Omental fat pad (tissue), 4 donors: ENCODE data around the gene RNASE8. TPM values are rescaled to one million over a fixed set of nuclear protein-coding genes. Genes with fewer than 3 reads are reported as not detected.

ENCODE experiments used
- ATAC-seq: fragments of 150-250 bp; one replicate; pipeline ENCODE4 v1.9.1; 2016; ENCODE audit warnings: mild to moderate bottlenecking, moderate library complexity; ENCODE audit not compliant: low FRiP score
- DNase-seq: peaks from one replicate; pipeline ENCODE4 v3.0.0-alpha.2; 2019; ENCODE audit warnings: low spot score
- total RNA-seq, 4 donors: library from RNA; depleted of rRNA; stranded (reverse); fragments of >200 nt; gene quantifications; one replicate each; pipeline ENCODE4 v1.1.0, GENCODE V29; 2016
- TF ChIP-seq, protein P1 (sequence below), 3 donors: fragments of 450-650 bp; IDR thresholded peaks; one replicate each; pipeline ENCODE4 v1.5.1; 2016 to 2017; ENCODE audit warnings: antibody characterized with exemption in 3 of 3, mild to moderate bottlenecking in 3 of 3, moderate library complexity in 2 of 3

RNASE8 gene
- total RNA-seq, 4 donors from 2014 or later: not detected

DNA sequence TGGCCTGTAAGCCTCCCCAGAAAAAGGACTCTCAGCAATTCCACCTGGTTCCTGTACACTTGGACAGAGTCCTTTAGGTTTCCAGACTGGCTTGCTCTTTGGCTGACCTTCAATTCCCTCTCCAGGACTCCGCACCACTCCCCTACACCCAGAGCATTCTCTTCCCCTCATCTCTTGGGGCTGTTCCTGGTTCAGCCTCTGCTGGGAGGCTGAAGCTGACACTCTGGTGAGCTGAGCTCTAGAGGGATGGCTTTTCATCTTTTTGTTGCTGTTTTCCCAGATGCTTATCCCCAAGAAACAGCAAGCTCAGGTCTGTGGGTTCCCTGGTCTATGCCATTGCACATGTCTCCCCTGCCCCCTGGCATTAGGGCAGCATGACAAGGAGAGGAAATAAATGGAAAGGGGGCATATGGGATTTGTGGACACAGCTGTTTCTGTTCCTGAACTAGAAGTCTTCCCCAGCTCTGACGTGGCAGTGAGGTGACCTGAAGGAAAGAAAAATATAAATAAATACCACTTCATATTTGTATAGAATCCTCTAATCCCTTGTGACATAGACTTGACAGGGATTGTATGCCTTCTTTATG, 14.1 kb upstream of the RNASE8 start:
- ATAC-seq: no peak
- TF ChIP-seq, protein P1, sequence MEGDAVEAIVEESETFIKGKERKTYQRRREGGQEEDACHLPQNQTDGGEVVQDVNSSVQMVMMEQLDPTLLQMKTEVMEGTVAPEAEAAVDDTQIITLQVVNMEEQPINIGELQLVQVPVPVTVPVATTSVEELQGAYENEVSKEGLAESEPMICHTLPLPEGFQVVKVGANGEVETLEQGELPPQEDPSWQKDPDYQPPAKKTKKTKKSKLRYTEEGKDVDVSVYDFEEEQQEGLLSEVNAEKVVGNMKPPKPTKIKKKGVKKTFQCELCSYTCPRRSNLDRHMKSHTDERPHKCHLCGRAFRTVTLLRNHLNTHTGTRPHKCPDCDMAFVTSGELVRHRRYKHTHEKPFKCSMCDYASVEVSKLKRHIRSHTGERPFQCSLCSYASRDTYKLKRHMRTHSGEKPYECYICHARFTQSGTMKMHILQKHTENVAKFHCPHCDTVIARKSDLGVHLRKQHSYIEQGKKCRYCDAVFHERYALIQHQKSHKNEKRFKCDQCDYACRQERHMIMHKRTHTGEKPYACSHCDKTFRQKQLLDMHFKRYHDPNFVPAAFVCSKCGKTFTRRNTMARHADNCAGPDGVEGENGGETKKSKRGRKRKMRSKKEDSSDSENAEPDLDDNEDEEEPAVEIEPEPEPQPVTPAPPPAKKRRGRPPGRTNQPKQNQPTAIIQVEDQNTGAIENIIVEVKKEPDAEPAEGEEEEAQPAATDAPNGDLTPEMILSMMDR (IDR thresholded peaks at IDR 0.05): no peak
- no peak for DNase-seq

DNA sequence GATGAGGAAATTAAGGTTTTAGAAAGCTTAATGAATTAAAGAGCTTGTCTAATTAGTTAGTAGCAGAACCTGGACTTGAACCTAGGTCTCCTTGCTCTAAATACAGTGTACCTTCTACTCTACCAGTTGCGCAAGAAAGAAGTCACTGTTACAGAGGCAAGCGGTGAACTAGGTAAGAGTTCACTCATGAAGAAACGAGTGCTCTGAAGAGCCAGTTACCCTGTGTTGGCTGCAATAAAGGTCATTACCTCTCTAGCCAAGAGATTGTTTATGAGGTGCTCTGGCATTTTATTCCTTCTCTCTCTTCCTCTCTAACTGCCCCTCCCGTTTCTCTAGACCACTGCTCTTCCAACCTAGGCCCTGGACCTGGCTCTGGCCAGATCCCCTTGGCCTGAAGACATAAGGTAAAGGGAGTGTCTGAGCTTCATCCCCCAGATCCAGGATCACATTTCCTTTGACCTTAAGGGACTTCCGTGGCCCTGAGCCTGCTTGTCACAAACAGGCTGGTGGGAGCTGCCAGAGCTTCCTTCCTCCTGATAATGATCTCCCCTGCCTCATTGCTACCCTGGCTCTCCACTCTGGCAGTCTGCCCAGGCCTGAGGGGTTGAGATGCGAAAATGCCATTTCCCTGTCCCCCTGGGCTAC, 13.5 kb upstream of the RNASE8 start:
- ATAC-seq: no peak

DNA sequence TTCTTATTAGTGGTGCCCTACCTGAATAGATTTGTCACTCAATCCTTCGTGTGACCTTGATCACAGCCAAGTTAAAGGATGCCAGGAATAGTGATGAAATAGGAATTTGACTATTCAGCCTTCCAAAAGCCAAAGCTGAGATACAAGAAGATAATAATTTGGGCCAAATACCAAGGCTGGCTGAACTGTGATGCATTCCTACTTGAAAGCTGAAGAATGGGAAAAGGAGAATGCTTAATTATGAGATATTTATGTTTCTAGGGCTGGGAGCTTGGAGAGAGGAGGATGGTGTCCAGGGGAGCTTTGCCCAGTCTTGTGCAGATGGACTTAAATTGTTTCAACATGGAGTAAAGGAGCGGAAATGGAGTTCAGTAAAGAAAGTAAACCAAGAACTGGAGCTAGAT, 10.2 kb upstream of the RNASE8 start:
- TF ChIP-seq, protein P1 (IDR thresholded peaks at IDR 0.05): no peak
- ATAC-seq (no peak), DNase-seq (no peak)

More for the DNA sequence above, 13.5 kb upstream of the RNASE8 start:
- TF ChIP-seq, protein P1 (IDR thresholded peaks at IDR 0.05): no peak
- DNase-seq: no peak

DNA sequence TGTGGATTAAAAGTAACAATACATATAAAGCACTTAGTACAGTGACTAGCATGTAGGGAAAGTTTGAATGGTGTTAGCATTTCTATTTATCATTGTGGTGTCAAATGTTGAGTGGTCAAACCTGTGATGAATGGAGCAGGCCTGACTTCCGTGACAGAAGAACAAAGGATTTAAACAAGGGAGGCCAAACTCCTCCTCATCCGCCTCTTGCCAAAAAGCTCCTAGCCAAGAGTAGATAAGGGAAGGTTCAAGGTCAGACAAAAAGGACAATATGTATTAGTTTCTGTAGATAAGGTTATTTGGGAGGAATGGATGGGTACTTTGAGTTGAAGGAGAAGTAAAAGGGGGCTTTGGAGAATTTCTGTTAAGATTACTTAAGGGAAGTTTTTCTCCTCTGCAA, 9.0 kb upstream of the RNASE8 start:
- DNase-seq (no peak), ATAC-seq (no peak)
- TF ChIP-seq, protein P1 (IDR thresholded peaks at IDR 0.05): no peak

DNA sequence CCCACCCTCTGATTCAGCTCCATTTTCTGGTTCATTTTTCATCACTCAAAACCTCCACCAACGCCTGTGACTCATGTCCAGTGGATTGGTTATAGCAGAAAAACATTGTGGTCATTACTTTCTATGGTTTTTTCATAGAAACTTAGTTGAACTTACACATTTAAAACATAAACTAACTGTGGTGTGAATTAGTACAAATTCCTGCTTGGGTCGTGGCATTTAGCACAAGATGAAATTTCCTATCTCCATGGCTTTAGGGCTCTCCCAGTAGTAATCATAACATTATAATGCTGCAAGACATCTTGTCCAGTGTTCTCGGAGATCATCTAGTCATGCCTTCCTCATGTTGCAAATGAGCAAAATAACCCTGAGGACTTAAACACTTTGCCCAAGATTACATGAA, 8.3 kb upstream of the RNASE8 start:
- ATAC-seq (no peak), DNase-seq (no peak)
- TF ChIP-seq, protein P1 (IDR thresholded peaks at IDR 0.05): no peak

DNA sequence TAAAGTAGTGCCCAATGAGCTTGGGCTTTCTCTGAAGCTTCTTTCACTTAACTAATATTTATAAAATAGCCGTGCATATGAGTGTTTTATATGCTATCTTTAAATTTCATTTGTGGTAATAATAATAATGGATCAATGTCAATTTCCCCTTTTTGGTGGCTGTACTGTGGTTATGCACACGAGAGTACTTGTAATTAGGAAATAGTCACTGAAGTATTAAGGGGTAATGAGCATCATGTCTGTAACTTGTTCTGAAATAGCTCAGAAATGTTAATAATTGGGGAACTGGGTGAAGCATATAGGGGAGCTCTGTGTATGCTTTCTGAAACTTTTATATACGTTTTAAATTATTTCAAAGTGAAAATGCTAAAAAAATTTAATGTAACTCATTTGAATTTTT, 7.0 kb upstream of the RNASE8 start:
- no peak for ATAC-seq
- TF ChIP-seq, protein P1 (IDR thresholded peaks at IDR 0.05): no peak
- no peak for DNase-seq
